Right lobe of liver (tissue), 4 donors: Measurements from ENCODE around the gene LRP11.

Source experiments
- CTCF ChIP-seq, 4 donors: fragments of 200-600 bp in 3 of 4; fragments of 450-650 bp in 1 of 4; IDR thresholded peaks; one replicate each; pipeline versions ENCODE4 v1.5.1 to v1.8.0; 2016 to 2022; ENCODE audit warnings: antibody characterized with exemption in 4 of 4, mild to moderate bottlenecking in 2 of 4
- POLR2A ChIP-seq: fragments of 450-650 bp; IDR thresholded peaks from one replicate; pipeline ENCODE4 v1.6.1; 2017; ENCODE audit warnings: antibody characterized with exemption, mild to moderate bottlenecking
- donor health status: DM: no; HTN: no; CAD: no.
- donor health status: DM: no; HTN: no; CAD: no.
- donor health status: DM: no; HTN: yes; CAD: no.

DNA sequence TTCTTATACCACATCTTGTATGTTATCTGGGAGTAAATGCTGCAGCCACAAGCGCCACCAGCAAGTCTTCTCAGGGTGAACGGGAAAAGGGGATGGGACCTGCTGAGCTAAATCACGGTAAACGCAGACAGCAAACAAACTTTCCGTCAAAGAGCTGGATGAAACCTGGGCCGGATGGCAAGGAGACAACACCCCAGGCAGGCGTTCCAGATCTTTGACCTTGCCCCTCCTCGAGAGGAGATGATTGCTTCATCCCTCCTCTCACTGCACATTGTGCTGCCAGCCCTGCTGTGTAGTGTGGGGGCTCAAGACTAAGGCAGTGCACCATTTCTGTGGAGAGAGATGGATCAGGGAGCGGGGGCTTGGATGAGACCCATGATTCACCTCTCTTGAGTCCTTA, 23.9 kb upstream of the LRP11 start:
- TF ChIP-seq POLR2A (no peak), CTCF (IDR thresholded peaks at IDR 0.05) (no peak)
